ENCODE data around the gene MR1.

Gene MR1

GRCh38 chr1:181095260-181095659 lies 61.5 kb downstream of the MR1 start:
- peaks cover 14% of the 10 kb centered on the region for H3K4me1 ChIP-seq (ENCODE audit: low read depth, poor library complexity, severe bottlenecking)
- H3K79me2 ChIP-seq (ENCODE audit: insufficient read depth, low read depth): peaks cover 26% of the 10 kb centered on the region
- no peak overlapping the region for H3K9ac ChIP-seq
- no peak overlapping the region for H3K4me2 ChIP-seq
- H4K20me1 ChIP-seq (ENCODE audit: insufficient read depth): peaks cover 20% of the 10 kb centered on the region
- no peaks in the 10 kb centered on the region for H3K27me3 ChIP-seq (ENCODE audit: insufficient read depth, low read depth)
- H3K4me3 ChIP-seq (IDR thresholded peaks at IDR 0.05; ENCODE audit: insufficient read depth, low read depth, low read length): no peak overlapping the region
- no peak overlapping the region for H2AFZ ChIP-seq (ENCODE audit: low read depth)
- no peak for TF ChIP-seq CTCF (conservative IDR thresholded peaks at IDR 0.05; ENCODE audit: low read depth, low read length)
- no peaks in the 10 kb centered on the region for H3K36me3 ChIP-seq (ENCODE audit: insufficient read depth)
- no peak overlapping the region for H3K27ac ChIP-seq

- peaks cover 21% of the 10 kb centered on the region for H3K79me2 ChIP-seq (ENCODE audit: insufficient read depth, low read depth)
- no peak overlapping the region for H3K9ac ChIP-seq
- H3K4me3 ChIP-seq (IDR thresholded peaks at IDR 0.05; ENCODE audit: insufficient read depth, low read depth, low read length): no peak overlapping the region
- no peaks in the 10 kb centered on the region for H3K36me3 ChIP-seq (ENCODE audit: insufficient read depth)
- H3K4me2 ChIP-seq: no peak overlapping the region
- no peak overlapping the region for H3K27ac ChIP-seq
- peaks cover 20% of the 10 kb centered on the region for H4K20me1 ChIP-seq (ENCODE audit: insufficient read depth)
- H3K27me3 ChIP-seq (ENCODE audit: insufficient read depth, low read depth): no peaks in the 10 kb centered on the region
- peaks cover 14% of the 10 kb centered on the region for H3K4me1 ChIP-seq (ENCODE audit: low read depth, poor library complexity, severe bottlenecking)
- H2AFZ ChIP-seq (ENCODE audit: low read depth): no peak overlapping the region
- TF ChIP-seq CTCF (conservative IDR thresholded peaks at IDR 0.05; ENCODE audit: low read depth, low read length): no peak
Measured at GRCh38 chr1:181095763-181096184, 62.0 kb downstream of the MR1 start.

- TF ChIP-seq CTCF (conservative IDR thresholded peaks at IDR 0.05; ENCODE audit: low read depth, low read length): no peak
- Histone ChIP-seq H3K36me3 (ENCODE audit: insufficient read depth) (no peaks in the 10 kb centered on the region), H2AFZ (ENCODE audit: low read depth) (no peak overlapping the region), H3K4me1 (ENCODE audit: low read depth, poor library complexity, severe bottlenecking) (no peaks in the 10 kb centered on the region), H3K9ac (no peak overlapping the region), H3K4me3 (IDR thresholded peaks at IDR 0.05; ENCODE audit: insufficient read depth, low read depth, low read length) (no peak overlapping the region), H3K27ac (no peak overlapping the region), H3K79me2 (ENCODE audit: insufficient read depth, low read depth) (peaks cover 6% of the 10 kb centered on the region; the same call in 1 of the 2 replicates), H3K27me3 (ENCODE audit: insufficient read depth, low read depth) (no peaks in the 10 kb centered on the region), H4K20me1 (ENCODE audit: insufficient read depth) (peaks cover 6% of the 10 kb centered on the region; the same call in 1 of the 2 replicates), H3K4me2 (no peak overlapping the region)
Measured at GRCh38 chr1:181097242-181097641, 63.5 kb downstream of the MR1 start.

GRCh38 chr1:181099152-181100014 lies 65.6 kb downstream of the MR1 start:
- no peaks in the 10 kb centered on the region for H3K79me2 ChIP-seq (ENCODE audit: insufficient read depth, low read depth)
- no peak overlapping the region for H3K4me3 ChIP-seq (IDR thresholded peaks at IDR 0.05; ENCODE audit: insufficient read depth, low read depth, low read length)
- peaks cover 12% of the 10 kb centered on the region for H3K4me1 ChIP-seq (ENCODE audit: low read depth, poor library complexity, severe bottlenecking)
- no peaks in the 10 kb centered on the region for H3K36me3 ChIP-seq (ENCODE audit: insufficient read depth)
- no peak overlapping the region for H3K27ac ChIP-seq
- H2AFZ ChIP-seq (ENCODE audit: low read depth): no peak overlapping the region
- no peaks in the 10 kb centered on the region for H3K27me3 ChIP-seq (ENCODE audit: insufficient read depth, low read depth)
- no peaks in the 10 kb centered on the region for H4K20me1 ChIP-seq (ENCODE audit: insufficient read depth)
- no peak overlapping the region for H3K4me2 ChIP-seq
- H3K9ac ChIP-seq: no peak overlapping the region
- TF ChIP-seq CTCF (conservative IDR thresholded peaks at IDR 0.05; ENCODE audit: low read depth, low read length): no peak
